Measurements from ENCODE around the gene NFATC4.
"Not testable (repeated sequence)": the region's sequence is repeated elsewhere in the genome, so short reads cannot be mapped to it uniquely, and the experiment has no call there.

The NFATC4 gene

DNA sequence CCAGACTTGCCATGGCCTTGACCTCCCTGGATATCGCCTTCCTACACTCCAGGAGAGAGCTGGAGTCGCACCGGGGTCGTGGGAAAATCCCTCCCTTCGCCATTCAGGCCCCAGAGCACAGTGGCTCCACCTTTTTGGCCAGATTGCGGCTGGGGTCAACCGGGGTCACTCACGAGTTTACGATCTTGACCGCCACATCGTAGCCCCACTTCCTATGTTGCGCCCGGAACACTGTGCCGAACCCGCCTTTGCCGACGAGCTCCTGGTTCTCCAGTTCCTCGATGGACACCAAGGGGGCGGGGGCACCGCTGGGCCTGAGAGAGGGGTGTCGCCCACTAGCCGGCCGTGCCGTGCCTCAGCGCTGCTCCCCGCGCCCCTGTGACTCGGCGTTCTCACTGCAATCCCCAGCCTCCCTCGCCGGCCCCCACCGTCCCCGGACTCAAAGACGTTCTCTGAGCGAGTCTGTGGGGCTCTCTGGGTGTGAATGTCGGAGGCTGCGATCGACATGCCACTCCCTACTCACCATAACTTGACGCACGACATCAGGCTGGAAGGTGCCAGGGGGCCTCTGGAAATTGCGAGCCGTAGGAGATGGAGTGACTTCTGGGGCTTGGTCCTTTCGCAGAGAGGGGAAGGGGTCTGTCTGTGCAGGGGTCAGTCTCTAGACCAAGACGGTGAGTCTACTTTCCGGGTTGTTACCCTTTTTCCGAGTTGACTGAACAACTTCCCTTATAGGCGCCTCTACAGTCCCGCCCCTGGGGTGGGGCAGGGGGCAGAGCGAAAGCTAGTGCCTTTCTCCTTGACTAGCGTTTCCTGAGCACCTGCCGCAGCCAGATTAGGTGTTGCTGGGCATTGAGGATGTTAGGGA lies 28.5 kb upstream of the NFATC4 start, which contains the start of gene RIPK3:
Gene RIPK3 (minus strand): TSS at position 708 of the 868 bp plus-strand sequence. CDS start 165 bp downstream, at position 543.
- peak; percentile 28 to 53 for DNase-seq (ENCODE audit: low read depth in 2 of 2)

- no peak for DNase-seq (ENCODE audit: low read depth in 2 of 2)
Measured at GRCh38 chr14:24340606-24341005, 27.4 kb upstream of the NFATC4 start.

GRCh38 chr14:24342889-24343288 lies 25.1 kb upstream of the NFATC4 start:
- no peak for DNase-seq (ENCODE audit: low read depth in 2 of 2)

GRCh38 chr14:24343795-24344660 lies 24.0 kb upstream of the NFATC4 start:
- no peak for DNase-seq (ENCODE audit: low read depth in 2 of 2)

DNA sequence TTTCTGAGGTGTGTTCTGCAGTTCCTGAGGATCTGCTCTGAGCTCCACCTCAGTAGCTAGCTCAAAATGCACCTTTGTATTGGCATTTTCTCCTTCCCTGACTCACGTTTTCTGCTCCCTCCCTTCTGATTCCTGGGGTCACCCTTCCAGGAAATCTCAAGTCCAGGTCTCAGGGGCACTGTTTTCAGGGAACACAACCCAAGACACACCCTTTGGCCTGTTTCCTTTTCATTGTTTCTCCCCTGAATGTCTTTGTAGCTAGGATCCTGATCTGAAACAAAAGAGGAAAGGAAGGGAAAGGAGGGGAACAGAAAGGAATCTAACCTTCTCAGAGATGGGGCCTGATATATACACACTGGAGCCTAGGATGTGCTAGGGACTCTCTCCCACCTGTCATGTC lies 20.9 kb upstream of the NFATC4 start:
- no peak for DNase-seq (ENCODE audit: low read depth in 2 of 2)

- DNase-seq (ENCODE audit: low read depth in 2 of 2), result no peak
Measured at GRCh38 chr14:24348186-24348585, 19.8 kb upstream of the NFATC4 start.

GRCh38 chr14:24349742-24350141 lies 18.2 kb upstream of the NFATC4 start:
- no peak for DNase-seq (ENCODE audit: low read depth in 2 of 2)

- DNase-seq (ENCODE audit: low read depth in 2 of 2), result no peak
Measured at GRCh38 chr14:24351517-24351916, 16.5 kb upstream of the NFATC4 start.

DNA sequence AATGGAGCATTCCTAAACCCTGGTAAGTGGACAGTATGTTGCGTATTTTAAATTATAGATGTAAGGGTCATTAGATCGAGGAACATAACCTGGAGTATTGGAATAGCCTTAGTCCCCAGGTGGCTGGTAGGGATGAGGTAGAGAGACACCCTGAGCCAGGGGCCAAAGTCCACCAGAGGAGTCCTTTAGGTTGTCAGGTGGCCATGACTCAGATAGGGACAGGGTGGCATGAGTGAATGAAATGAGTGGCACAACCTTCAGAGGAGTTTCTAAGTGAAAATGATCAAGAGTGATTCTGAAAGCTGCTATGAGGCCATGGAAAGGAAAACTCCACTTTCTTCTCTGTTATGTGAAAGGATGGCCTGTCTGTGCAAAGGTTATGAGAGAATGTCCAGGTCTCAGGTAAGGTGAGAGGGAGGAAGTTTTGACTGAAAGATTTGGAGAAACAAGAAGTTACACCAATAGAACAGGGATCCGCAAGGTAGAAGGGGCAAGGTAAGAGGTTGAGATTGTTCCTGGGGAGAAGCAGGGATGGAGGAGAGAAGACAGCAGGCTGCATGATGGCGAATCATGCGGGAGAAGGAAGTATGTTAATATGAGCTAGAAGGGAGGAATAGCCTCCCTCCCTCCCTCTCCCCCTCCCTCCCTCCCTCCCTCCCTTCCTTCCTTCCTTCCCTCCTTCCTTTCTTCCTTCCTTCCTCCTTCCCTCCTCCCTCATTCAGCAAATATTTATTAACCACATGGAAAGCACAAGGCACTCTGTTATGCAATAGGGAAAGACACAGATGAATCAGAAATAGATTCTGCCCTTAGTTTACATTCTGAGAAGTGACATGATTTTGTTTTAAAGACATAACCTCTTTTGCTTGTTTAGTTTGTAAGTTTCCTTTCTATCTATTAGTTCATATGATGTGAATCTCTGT lies 14.2 kb upstream of the NFATC4 start:
- no peak for DNase-seq (ENCODE audit: low read depth in 2 of 2)

GRCh38 chr14:24354482-24354825 lies 13.5 kb upstream of the NFATC4 start:
- not testable (repeated sequence) for DNase-seq (ENCODE audit: low read depth in 2 of 2)

- no peak for DNase-seq (ENCODE audit: low read depth in 2 of 2)
Measured at GRCh38 chr14:24355009-24355408, 13.0 kb upstream of the NFATC4 start.

DNA sequence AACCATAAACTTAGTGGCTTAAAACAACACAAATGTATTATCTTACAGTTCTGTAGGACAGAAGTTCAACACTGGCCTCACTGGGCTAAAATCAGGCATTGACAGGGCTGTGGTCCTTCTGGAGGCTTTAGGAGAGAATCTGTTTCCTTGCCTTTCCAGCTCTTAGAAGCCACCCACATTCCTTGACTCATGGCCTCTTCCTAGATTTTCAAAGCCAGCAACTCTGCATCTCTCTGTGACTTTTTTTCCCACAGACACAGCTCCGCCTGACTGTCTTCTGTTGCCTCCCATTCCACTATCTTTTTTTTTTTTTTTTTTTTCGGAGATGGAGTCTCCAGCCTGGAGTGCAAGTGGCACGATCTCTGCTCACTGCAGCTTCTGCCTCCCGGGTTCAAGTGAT lies 11.8 kb upstream of the NFATC4 start:
- DNase-seq (ENCODE audit: low read depth in 2 of 2), result no peak

- DNase-seq (ENCODE audit: low read depth in 2 of 2), result no peak
Measured at GRCh38 chr14:24360281-24360680, 7.7 kb upstream of the NFATC4 start.

GRCh38 chr14:24361326-24361725 lies 6.7 kb upstream of the NFATC4 start:
- no peak for DNase-seq (ENCODE audit: low read depth in 2 of 2)

- no peak for DNase-seq (ENCODE audit: low read depth in 2 of 2)
Measured at GRCh38 chr14:24362241-24362960, 5.6 kb upstream of the NFATC4 start.

- no peak for DNase-seq (ENCODE audit: low read depth in 2 of 2)
Measured at GRCh38 chr14:24363401-24363800, 4.6 kb upstream of the NFATC4 start.

GRCh38 chr14:24364841-24365240 lies 3.1 kb upstream of the NFATC4 start:
- no peak for DNase-seq (ENCODE audit: low read depth in 2 of 2)

GRCh38 chr14:24365600-24366412 lies 2.2 kb upstream of the NFATC4 start:
- peak; percentile 51 to 57 for DNase-seq (ENCODE audit: low read depth in 2 of 2)

GRCh38 chr14:24366413-24366720 lies 1.6 kb upstream of the NFATC4 start:
- no peak for DNase-seq (ENCODE audit: low read depth in 2 of 2)

Measured in stimulated activated CD8-positive, alpha-beta memory T cell treated with anti-CD3 and anti-CD28 coated beads, Interleukin-7, amount 100 ng/mL, for 4 hours (primary cell).